Osteocyte (in vitro differentiated cells): ENCODE results near the gene PIP4K2B. TPM values are rescaled to one million over a fixed set of nuclear protein-coding genes. Genes with fewer than 3 reads are reported as not detected.

Source experiments
- DNase-seq: peaks from one replicate; pipeline ENCODE4 v3.0.0; 2021; ENCODE audit warnings: mixed read lengths; ENCODE audit not compliant: unreplicated experiment; ENCODE audit errors: extremely low spot score
- H3K27ac Mint-ChIP-seq: one replicate; pipeline ENCODE4 v1.8.0; 2021; ENCODE audit warnings: mild to moderate bottlenecking, mixed read lengths; ENCODE audit not compliant: unreplicated experiment
- H3K27me3 Mint-ChIP-seq: one replicate; pipeline ENCODE4 v1.8.0; 2021; ENCODE audit warnings: mixed read lengths; ENCODE audit not compliant: unreplicated experiment
- H3K36me3 Mint-ChIP-seq: one replicate; pipeline ENCODE4 v1.8.0; 2021; ENCODE audit warnings: mixed read lengths; ENCODE audit not compliant: unreplicated experiment
- H3K4me1 Mint-ChIP-seq: one replicate; pipeline ENCODE4 v1.8.0; 2021; ENCODE audit warnings: mixed read lengths; ENCODE audit not compliant: unreplicated experiment
- H3K4me3 Mint-ChIP-seq: one replicate; pipeline ENCODE4 v1.8.0; 2021; ENCODE audit warnings: mild to moderate bottlenecking, moderate library complexity, mixed read lengths; ENCODE audit not compliant: unreplicated experiment
- H3K9me3 Mint-ChIP-seq: one replicate; pipeline ENCODE4 v1.8.0; 2021; ENCODE audit warnings: mixed read lengths; ENCODE audit not compliant: unreplicated experiment
- CTCF ChIP-seq: fragments of 200-600 bp; sonication (generic); IDR thresholded peaks from 2 replicates; pipeline ENCODE4 v1.5.0; 2021; ENCODE audit warnings: antibody characterized with exemption, mild to moderate bottlenecking, moderate library complexity
- total RNA-seq: library from RNA; stranded (reverse); gene quantifications from 2 replicates; pipeline ENCODE4 v1.2.1, GENCODE V29; 2021

Gene PIP4K2B
- total RNA-seq, 1 donor from 2014 or later, result 77.4 TPM

DNA sequence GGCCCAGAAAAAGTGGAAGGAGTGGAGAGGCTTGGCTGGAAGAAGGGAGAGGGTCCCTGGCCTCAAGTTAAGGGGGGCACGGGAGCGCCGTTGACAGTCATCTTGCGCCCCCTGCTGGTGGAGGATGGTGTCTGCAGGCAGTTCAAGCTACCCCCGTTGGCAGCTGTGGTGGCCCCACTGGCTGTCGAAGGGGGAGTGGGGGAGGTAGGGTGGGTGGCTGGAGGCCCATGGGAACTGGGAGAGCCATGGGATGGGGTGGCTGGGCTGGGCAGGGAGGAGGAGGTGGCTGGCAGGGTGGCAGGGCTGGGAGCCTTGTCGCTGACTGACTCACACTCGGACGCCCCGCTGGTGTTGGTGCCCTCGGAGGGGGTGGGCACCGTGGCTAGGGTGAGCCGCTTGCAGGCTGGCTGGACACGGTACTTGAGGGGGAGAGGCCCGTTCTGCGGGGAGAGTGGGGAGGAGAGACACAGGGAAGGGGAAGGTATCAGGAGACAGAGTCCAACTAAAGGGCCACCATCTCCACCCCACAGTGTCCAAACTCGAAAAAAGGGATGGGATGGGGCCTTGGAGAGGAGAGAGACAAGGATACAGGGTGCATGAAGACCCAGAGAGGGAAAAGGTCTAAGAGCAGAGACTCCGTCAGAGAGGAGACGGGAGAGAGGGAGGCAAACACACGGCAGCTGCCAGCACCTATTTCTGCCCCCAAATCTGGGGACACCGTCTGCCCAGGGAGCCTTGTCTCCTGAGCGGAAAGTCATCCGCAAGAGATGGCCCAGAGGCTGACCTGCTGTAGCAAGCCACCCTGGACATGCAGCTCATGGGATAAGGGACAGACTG is 64.0 kb downstream of the PIP4K2B start:
- H3K4me3 Mint-ChIP-seq, result no peak overlapping the region
- no peak for DNase-seq

DNA sequence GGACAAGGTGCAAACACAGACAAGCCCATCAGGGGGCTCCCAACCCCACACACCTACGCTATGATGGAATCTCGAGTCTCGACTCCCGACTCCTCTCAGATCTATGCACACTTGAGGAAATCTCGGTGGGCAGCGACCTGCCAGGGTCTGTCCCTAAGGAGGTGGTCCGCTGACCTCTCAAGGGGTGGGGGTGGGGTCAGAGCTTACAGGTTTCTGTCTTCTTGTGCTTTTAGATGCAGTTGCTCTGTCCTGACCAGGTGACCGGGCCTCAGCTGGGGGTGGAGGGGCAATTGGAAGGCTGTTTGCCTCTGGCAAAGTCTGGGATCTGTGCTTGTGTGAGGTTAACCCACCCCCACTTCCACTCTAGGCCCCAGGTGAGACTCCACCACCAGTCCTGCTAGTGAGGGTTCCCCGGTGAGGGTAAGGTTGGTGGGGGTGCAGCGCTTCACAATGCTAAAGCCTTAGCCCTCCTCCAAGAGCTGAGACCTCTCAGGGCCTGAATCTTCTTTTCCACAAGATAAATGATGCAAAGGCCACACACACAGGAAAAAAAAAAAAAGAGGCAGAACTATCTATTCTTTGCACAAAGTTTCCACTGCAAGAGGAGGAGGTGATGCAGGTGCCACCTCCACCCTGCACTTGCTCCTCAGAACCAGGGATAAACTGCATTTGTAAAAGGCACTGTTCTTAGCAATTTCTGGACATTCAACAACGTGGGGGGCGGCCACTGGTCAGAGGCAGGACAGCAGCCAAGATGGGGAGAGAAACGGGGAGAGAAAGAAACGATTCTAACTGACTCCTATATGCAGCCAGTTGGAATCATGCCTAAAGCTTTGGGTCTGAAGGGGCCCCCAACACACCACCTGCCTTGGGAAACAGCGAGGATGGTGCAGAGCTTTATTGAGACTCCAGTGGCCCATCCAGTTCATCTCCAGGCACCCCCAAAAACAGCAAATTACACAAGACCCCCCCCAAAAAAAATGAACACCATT is 65.1 kb downstream of the PIP4K2B start:
- Mint-ChIP-seq H3K27ac (no peak overlapping the region), H3K27me3 (no peaks in the 10 kb centered on the region), H3K4me3 (no peak overlapping the region), H3K36me3 (peaks cover 21% of the 10 kb centered on the region), H3K4me1 (peaks cover 28% of the 10 kb centered on the region), H3K9me3 (no peaks in the 10 kb centered on the region)
- DNase-seq, result no peak
- TF ChIP-seq CTCF, result no peak

More for the DNA sequence above, 64.0 kb downstream of the PIP4K2B start:
- peaks cover 22% of the 10 kb centered on the region for H3K36me3 Mint-ChIP-seq
- peak overlapping the region; percentile 27 for H3K27ac Mint-ChIP-seq
- no peaks in the 10 kb centered on the region for H3K9me3 Mint-ChIP-seq
- peaks cover 24% of the 10 kb centered on the region for H3K4me1 Mint-ChIP-seq
- no peaks in the 10 kb centered on the region for H3K27me3 Mint-ChIP-seq
- peak; percentile 85 for TF ChIP-seq CTCF

GRCh38 chr17:38733282-38733981 is 65.9 kb downstream of the PIP4K2B start:
- no peak for TF ChIP-seq CTCF
- DNase-seq, result no peak
- Mint-ChIP-seq H3K9me3 (no peaks in the 10 kb centered on the region), H3K36me3 (peaks cover 14% of the 10 kb centered on the region), H3K4me3 (no peak overlapping the region), H3K27ac (peak overlapping the region; percentile 60), H3K27me3 (no peaks in the 10 kb centered on the region), H3K4me1 (peaks cover 32% of the 10 kb centered on the region)

GRCh38 chr17:38732376-38733281 is 66.7 kb downstream of the PIP4K2B start:
- no peaks in the 10 kb centered on the region for H3K27me3 Mint-ChIP-seq
- H3K36me3 Mint-ChIP-seq, result peaks cover 8% of the 10 kb centered on the region
- DNase-seq, result no peak
- TF ChIP-seq CTCF, result no peak
- H3K4me3 Mint-ChIP-seq, result no peak overlapping the region
- no peaks in the 10 kb centered on the region for H3K9me3 Mint-ChIP-seq
- H3K4me1 Mint-ChIP-seq, result peaks cover 32% of the 10 kb centered on the region
- H3K27ac Mint-ChIP-seq, result peak overlapping the region; percentile 88
